Fibroblast of pulmonary artery (primary cell): ENCODE data around the gene LNX2.

Source experiments
- DNase-seq: peaks from one replicate; pipeline ENCODE4 v3.0.0-alpha.2; 2010; ENCODE audit warnings: low read depth
- H3K4me3 ChIP-seq: replicated peaks from 2 replicates; pipeline ENCODE4 v1.5.1; 2011; ENCODE audit warnings: low read depth, mild to moderate bottlenecking, control low read depth, low read length, moderate library complexity
- CTCF ChIP-seq: IDR thresholded peaks from 2 replicates; pipeline ENCODE4 v1.5.1; 2011; ENCODE audit warnings: mild to moderate bottlenecking, control low read depth, low read length, inconsistent platforms; ENCODE audit errors: missing control alignments

Gene LNX2

GRCh38 chr13:27535546-27535945 lies 84.8 kb downstream of the LNX2 start:
- H3K4me3 ChIP-seq: no peak overlapping the region
- no peak for TF ChIP-seq CTCF
- no peak for DNase-seq

- DNase-seq: no peak
- TF ChIP-seq CTCF: no peak
- no peak overlapping the region for H3K4me3 ChIP-seq
Observed at GRCh38 chr13:27534981-27535380, 85.3 kb downstream of the LNX2 start.

- DNase-seq: no peak
- no peak overlapping the region for H3K4me3 ChIP-seq
- no peak for TF ChIP-seq CTCF
Observed at GRCh38 chr13:27534108-27534980, 86.0 kb downstream of the LNX2 start.

GRCh38 chr13:27533155-27533643 lies 87.1 kb downstream of the LNX2 start:
- H3K4me3 ChIP-seq: no peak overlapping the region
- DNase-seq: peak; percentile 82
- peak; percentile 99 for TF ChIP-seq CTCF

- H3K4me3 ChIP-seq: no peak overlapping the region
- no peak for TF ChIP-seq CTCF
- DNase-seq: no peak
Observed at GRCh38 chr13:27528908-27529307, 91.4 kb downstream of the LNX2 start.

- H3K4me3 ChIP-seq: no peak overlapping the region
- no peak for DNase-seq
- no peak for TF ChIP-seq CTCF
Observed at GRCh38 chr13:27526516-27526915, 93.8 kb downstream of the LNX2 start.
